ENCODE results near the gene GSG1L. TPM values are rescaled to one million over a fixed set of nuclear protein-coding genes. Genes with fewer than 3 reads are reported as not detected.

Gene GSG1L
- polyA plus RNA-seq, 4 donors, result 0.63 to 1.9 (median 0.65) TPM

DNA sequence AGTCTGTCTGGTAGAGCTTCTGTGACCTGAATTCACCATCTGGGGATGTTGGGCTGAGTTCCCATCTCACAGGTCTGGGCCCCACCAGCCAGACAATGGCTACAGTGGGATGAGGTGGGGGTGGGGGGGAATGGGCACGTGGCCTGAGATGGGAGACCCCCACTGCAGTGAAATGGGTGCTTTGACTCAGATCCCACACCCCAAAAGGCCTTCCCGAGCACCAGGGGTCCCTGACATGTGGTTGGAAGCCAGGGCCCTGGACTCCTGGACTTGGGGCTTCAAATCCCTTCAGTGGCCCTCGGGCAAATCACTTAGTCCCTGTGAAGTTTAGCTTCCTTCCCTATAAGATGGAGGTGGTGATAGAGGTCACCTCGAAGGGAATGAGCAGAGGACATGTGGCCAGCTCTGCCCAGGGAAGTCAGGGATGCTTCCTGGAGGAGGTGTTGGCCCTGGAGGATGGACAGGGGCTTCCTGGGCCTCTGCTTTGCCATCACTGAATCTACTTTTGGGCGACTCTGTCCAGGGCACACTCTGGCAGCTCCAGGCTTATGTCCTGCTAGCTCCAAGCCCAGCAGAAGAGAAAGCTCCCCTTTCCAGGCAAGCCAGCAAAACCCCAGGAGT is 295.4 kb downstream of the GSG1L start:
- no peak for DNase-seq (ENCODE audit: low read depth in 4 of 4, low spot score in 3 of 4)

DNA sequence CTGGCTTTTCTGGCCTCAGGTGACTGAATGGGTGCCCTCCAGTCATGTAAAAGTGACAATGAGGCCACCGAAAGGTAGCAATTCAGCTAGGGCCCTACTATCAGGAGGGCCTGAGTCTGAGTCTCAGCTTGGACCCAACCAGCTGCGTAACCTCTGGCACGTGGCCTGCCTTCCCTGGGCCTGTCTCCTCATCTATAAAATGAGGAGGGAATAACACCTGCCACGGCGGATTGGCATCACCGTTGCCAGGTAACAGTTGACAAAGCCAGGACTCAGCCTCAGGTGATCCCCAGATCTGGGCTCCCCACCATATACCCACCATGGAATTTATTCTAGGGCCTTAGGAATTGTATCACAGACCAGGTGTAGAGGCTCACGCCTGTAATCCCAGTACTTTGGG is 296.4 kb downstream of the GSG1L start:
- no peak for DNase-seq (ENCODE audit: low read depth in 4 of 4, low spot score in 3 of 4)

DNA sequence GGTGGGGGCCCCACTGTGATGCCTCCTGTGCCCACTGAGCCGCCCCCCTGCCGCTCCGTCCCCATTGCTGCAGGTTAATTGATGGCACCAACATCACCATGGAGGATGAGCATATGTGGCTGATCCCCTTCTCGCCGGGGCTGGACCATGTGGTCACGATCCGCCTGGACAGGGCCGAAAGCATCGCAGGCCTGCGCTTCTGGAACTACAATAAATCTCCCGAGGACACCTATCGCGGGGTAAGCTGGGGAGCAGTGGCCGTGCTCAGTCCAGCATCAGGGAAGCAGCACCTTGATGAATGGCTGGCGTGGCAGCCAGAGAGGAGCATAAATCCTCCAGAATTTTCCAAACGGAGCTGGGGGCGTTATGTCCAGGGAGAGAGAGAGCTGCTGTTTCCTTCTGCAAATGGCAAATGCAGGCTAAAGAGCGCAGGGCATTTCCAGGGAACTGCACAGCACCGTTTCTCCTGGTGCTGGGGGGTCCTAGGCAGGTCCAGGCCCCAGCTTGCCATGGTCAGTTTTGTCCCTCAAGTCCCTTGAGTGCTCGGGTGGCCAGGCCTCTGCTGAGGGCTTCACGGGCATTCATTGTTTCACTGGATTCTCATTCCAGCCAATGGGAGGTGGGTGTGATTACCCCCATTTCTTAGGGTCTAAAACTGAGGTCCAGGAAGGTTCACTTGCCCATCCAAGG is 297.1 kb downstream of the GSG1L start:
- no peak for DNase-seq (ENCODE audit: low read depth in 4 of 4, low spot score in 3 of 4)

DNA sequence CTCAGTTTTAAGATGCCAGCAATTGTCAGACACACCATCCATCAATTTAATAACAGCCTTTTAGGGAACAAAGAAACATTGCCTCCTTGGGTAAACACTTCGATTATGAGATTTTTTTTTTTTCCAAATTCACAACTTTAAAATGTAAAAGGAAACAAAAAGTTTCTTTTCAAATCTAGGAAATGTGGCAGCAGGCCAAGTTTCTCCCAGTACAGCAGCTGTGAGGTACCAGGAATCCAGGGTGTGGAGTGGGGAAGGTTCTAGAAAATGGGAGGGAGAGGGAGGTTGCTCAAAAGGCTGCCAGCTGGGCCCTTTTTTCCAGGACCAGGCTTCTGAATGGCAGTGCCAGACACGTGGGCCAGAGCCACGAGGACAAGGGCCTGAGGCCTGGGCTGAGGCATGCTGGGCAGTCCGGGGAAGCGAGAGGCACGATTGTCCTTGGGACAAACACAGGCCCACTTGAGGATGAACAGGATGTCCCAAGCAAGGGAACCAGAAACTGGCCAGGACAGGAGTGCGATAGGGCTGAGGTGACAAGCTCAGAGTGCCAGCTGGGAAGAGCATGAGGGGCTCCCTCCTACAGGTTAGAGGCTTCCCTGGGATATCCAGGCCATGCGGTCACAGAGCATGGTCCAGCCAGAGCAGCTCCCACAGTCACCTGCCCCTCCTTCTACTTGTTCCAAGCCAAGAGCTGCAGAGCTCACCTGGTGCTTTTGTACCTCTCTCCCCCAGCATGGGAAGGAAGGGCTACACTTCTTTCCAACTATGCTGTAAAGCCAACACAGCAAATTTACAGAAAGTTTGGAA is 298.4 kb downstream of the GSG1L start:
- no peak for DNase-seq (ENCODE audit: low read depth in 4 of 4, low spot score in 3 of 4)

DNA sequence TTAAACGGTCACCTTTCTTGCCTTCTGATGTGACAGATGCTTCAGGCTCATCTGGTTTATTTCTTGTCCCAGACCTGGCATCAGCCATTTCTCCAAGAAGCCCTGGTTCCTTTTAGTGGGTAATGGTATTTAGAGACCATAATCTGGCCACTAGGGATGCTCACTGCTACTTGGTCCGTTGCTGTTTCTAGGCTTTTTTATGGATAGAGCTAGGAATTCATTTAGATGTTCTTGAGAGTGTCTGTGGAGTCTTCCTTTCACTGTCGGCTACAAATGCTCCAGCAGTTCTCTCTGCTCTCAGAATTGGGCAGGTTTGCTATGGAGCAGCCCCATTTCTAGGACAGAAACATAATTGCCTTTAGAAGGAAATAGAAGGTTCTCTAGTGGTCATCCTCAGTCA is 299.1 kb downstream of the GSG1L start:
- DNase-seq (ENCODE audit: low read depth in 4 of 4, low spot score in 3 of 4), result no peak

DNA sequence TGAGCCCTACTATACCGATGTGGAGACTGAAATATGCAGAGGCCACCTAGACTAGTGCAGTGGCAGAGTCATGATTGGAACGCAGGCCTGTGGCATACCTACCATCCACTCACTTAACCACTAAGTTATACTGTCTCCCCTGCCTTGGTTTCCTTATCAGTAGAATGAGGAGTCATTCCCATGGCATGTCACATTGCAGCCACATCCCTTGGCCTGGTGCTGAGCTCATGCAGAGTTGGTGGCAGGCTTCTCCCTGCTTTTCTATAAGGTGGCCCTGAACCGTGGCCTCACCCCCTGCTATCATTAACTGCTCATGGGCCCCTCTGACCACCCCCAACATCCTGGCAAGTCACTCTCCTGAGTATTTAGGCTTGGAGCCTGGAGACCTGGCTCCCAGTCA is 301.1 kb downstream of the GSG1L start:
- no peak for DNase-seq (ENCODE audit: low read depth in 4 of 4, low spot score in 3 of 4)

DNA sequence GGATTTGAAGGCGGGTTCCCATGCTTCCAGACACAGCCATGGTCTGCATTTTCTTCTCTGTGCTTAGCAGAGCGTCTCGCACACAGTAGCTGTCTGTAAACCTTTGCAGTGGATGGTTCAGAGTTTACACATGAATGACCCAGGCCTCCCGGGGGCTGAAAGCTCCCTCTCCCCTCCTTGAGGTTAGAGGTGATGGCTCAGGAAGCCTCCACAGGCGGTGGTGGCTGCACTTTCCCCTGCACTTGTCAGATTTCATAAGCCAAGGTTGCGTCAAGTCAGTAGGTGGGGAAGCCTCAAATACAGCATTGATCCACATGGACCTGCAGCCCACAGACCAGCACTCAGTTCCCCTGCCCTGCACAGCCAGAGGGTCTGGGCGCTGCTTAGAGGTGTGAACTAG is 301.7 kb downstream of the GSG1L start:
- no peak for DNase-seq (ENCODE audit: low read depth in 4 of 4, low spot score in 3 of 4)

DNA sequence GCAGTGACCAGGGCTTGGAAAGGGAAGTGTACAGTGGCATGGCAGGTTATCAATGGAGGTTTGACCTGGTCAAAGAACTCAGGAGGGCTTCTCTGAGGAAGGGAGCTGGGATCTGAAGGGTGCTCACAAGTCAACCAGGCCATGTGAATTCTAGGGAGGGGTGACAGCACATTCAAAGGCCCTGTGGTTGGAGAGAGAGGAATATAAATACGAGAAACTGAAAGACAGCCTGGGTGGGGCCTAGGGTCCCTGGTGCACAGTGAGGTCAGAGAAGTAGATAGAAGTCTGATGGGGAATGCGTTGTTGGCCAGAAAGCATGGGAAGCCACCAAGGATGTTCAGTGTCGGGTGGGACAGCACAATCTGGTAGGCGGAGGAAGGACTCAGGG is 302.7 kb downstream of the GSG1L start:
- DNase-seq (ENCODE audit: low read depth in 4 of 4, low spot score in 3 of 4), result no peak

DNA sequence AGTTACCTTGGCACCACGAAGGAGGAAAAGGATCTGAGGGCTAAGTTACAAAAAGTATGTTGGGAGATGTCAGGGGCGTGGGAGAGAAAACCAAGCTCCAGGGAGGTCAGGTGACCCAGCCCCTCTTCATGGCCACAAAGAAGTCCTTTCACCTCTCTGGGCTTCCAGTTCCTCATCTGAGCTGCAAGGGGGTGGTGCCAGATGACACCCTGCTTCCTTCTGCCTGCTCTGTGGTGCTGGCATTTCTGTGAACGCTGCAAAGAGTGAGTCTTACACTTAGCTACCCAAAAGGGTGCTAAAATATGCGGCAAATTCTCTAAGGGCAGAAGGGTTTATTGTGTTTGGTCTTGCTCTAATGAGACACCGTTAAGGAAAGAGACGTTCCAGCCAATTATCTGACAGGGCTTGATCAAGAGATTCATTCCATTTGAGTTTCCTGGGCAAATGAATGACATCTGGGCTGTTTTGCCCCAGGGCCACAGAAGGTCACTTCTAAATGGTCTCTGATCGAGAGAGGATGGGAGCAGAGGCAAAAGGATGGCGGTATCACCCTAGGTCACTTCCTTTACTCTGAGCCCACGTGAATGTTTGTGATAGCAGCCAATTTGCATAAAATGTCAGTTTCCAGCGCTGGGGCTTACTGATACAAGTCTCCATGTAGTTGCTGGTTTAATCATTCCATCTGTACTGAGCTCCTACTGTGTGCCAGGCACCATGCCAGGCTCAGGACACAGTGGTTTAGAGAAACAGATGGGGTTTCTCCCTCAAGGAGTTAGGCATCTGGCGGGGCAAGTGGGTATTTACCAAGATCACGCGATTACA is 303.3 kb downstream of the GSG1L start:
- DNase-seq (ENCODE audit: low read depth in 4 of 4, low spot score in 3 of 4), result no peak

DNA sequence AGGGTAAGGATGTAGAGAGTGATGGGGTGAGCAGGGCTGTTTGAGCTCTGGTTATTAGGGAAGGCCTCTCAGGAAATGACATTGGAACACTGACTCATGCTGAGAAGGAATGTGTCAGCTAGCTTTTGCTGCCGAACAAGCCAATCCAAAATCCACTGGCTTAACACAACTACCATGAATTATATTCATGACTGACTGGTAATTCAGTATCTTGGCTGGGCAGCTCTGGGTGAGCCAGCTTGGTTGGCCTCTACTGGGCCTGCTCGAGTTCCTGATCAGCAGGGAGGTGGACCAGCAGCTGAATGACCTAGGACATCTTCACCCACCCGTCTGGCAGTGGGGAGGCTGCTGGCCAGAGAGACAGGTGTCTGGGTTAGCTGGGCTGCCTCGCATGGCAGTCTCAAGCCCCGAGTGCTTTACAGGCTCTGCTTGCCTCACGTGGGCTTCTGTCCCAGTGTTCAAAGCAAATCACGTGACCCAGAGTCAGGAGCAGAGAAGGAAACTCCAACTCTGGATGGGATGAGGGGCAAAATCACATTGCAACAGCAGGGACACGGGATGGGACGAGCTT is 304.1 kb downstream of the GSG1L start:
- no peak for DNase-seq (ENCODE audit: low read depth in 4 of 4, low spot score in 3 of 4)

DNA sequence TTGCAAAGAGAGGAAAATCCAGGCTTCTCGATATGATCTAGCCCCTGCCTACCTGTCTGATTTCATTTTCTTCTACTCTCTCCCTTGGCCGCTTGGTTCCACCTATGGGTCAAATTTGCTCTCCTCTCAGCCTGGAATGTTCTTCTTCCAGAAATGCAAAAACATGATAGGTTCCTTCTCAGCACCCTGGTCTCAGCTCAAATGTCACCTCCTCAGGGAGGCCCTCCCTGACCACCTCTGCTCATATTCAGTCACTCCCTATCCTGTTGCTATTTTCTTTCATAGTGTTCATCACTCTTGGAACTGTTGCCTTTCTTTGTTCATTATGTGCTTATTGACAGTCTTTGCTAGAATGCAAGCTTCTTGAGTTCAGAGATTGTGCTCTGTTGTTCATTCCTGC is 305.0 kb downstream of the GSG1L start:
- no peak for DNase-seq (ENCODE audit: low read depth in 4 of 4, low spot score in 3 of 4)

DNA sequence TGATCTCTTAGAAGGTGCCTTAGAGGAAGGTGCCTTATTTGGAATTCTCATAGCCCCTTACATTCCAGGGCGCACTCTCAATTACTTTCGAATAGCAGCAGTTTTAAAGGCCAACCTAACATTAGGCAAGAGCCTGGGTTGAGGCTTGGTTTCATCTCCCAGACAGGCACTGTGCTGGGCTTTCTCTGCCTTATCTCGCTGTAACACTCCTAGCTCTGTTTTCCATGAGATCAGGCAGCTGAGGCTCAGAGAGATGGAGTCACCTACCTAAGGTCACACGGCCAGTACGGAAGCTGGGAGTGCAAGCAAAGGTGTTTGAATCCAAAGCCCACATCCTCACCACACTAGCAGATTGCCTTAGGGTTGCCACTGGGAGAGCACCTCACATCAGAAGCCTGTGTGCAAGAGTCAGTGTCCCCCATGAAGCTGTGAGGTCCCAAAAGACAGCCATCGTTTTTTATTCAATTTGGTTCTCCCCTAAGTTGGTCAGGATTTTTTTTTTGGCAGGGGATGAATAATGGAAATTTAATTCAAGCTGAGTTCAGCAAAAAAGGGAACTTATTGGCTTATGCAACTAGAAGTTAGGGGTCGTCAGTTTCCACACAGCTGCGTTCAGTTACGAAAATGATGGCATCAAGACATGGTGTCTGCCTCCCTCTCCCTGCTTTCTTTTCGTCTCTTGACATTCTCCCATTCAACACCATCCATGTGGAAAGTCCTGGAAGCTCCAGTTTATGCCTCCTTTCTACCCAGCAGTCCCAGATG is 307.1 kb downstream of the GSG1L start:
- no peak for DNase-seq (ENCODE audit: low read depth in 4 of 4, low spot score in 3 of 4)

DNA sequence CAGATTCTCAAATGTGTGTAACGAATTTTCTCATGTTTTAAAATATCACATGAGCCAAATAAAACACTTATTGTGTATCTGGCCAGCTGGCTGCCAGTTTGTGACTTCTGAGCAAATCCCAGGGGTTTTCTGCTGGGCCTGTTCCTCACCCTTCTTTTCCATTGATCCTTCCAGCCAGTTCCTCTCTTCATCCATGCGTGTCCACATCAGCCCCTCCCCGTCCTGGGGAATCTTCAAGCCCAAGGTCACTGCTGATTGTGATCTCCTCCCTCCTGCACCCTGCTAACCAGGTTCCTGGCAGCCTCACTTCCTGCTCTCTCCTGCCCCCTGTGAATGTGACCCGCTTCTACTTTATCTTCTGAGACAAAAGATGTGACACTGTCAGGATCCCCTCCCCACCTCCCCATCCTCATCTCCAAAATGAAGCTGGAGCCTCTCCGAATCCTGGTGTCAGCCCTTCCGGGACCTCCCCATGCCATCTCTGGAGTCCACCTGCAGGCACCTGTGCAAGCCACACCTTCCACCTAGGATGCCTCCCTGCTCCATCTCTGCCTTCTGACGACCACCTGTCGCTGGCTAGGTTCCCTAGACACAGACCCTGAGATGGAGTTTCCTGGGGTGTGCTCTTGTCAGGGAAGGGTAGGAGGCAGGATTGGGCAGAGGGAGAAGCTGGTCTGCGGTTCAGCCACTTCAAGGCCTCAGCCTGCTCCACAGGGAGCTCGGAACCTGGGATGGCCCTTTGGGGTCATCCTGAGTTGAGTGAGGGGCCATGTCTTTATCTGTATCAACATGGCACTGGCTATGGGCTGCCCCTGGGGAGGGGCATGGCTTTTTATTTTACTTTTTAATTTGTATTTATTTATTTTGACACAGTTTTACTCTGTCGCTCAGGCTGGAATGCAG is 308.5 kb downstream of the GSG1L start:
- no peak for DNase-seq (ENCODE audit: low read depth in 4 of 4, low spot score in 3 of 4)

DNA sequence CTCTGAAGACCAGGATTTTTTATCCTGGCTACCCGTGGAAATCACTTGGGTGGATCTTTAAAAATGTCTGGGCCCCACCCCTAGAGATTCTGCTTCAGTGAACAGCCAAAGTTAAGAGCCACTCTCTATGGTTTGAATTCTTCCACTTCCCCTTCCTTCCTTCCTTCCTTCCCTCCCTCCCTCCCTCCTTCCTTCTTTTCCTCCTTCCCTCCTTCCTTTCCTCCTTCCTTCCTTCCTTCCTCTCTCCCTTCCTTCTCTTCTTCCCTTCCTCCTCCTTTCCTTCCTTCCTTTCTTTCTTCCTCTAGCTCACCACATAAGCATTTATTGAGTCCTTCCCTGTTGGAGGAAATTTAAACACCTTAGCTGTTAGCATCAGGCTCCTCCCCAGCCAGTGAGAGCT is 310.0 kb downstream of the GSG1L start:
- no peak for DNase-seq (ENCODE audit: low read depth in 4 of 4, low spot score in 3 of 4)

DNA sequence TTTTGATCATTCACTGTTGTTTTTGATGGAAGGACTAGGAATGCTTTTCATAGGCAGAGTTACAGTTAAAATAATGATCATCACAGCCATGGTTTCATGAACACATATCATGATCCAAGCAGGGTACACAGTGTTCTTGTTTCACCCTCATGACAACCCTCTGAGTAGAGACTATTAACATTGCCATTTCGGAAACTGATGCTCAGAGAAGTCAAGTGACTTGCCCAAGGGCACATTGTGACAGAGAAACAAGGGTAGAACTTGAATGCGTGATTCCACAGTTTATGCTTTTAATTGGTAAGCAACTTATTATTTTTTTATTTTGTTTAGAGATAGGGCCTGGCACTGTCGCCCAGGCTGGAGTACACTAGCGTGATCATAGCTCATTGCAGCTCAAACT is 311.3 kb downstream of the GSG1L start:
- no peak for DNase-seq (ENCODE audit: low read depth in 4 of 4, low spot score in 3 of 4)

DNA sequence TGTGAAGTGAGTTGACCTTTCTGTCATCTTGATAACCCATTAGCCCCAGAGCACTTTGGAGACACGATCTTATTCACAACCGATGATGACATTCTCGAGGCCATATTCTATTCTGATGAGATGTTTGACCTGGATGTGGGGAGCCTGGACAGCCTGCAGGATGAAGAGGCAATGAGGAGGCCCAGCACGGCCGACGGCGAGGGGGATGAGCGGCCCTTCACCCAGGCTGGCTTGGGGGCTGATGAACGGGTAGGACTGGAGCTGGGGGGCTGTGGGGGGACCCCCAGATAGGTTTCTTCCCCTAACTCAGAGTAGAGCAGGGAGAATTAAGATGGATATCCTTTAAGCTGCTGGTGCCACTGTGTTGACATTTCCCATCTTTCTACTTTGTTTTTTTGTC is 311.8 kb downstream of the GSG1L start:
- no peak for DNase-seq (ENCODE audit: low read depth in 4 of 4, low spot score in 3 of 4)

DNA sequence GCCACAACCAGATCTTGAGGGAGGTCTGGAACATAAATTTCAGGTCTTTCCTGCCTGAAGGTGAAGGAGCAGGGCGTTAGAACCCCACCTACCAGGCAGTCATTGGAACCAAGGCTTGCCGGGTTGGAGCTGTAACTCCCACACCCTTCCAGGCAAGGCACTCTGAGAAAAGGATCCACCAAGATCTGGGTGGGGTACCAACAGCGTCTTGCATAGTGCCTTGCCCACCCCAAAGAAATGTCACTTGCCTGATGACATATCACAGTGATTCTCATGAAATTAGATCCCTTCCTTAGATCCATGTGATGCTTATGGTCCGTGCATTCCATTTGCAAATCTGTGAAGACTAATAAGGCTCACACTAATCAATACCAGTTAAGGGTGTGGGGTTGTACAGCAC is 312.3 kb downstream of the GSG1L start:
- DNase-seq (ENCODE audit: low read depth in 4 of 4, low spot score in 3 of 4), result no peak

DNA sequence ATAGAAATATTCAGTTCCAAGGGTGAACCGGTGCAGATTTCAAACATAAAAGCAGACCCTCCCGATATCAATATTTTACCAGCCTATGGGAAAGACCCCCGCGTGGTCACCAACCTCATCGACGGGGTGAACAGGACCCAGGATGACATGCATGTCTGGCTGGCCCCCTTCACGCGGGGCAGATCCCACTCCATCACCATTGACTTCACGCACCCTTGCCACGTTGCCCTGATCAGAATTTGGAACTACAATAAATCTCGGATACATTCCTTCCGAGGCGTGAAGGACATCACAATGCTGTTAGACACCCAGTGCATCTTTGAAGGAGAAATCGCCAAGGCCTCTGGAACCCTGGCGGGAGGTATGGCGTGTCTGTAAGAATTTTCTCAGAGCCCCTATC is 313.6 kb downstream of the GSG1L start:
- DNase-seq (ENCODE audit: low read depth in 4 of 4, low spot score in 3 of 4), result no peak

DNA sequence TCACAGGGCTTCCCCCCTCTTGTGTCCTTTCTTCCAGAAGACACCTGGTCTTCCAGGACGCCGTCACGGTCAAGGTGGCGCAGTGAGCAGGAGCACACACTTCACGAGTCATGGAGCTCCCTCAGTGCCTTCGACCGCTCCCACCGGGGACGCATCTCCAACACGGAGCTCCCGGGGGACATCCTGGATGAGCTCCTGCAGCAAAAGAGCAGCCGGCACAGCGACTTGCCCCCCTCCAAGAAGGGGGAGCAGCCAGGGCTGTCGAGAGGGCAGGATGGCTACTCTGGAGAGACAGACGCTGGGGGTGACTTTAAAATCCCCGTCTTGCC is 314.0 kb downstream of the GSG1L start:
- DNase-seq (ENCODE audit: low read depth in 4 of 4, low spot score in 3 of 4), result no peak

Data from left renal pelvis (tissue), 4 donors.